Measurements from ENCODE around the gene MAU2.

The MAU2 gene

DNA sequence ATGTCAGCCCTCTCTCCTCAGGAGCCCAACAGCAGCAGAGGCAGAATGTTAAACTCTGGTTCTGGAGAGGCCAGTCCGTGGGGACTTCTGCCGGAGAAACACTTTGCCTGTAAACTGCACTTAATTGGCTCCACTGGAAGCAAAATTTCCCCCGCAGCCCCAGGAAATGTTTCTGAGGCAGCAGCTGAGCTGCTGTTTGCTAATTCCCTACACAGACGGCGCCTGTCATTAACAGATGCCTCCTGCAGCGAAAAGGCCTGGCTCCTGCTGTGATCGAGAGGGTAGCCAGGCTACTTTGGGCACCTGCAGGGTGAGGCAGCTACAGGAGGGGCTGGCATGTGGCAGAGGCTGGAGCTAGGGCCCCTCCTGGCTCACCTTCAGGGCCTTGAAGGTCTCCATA, 42.3 kb upstream of the MAU2 start:
- no peak overlapping the region for H3K4me3 ChIP-seq (replicated peaks; ENCODE audit: low read depth, low read length)
- no peak for DNase-seq (ENCODE audit: extremely low read depth, low read depth)
- no peak for TF ChIP-seq CTCF (IDR thresholded peaks at IDR 0.05; ENCODE audit: low read depth, low read length, missing control alignments)

DNA sequence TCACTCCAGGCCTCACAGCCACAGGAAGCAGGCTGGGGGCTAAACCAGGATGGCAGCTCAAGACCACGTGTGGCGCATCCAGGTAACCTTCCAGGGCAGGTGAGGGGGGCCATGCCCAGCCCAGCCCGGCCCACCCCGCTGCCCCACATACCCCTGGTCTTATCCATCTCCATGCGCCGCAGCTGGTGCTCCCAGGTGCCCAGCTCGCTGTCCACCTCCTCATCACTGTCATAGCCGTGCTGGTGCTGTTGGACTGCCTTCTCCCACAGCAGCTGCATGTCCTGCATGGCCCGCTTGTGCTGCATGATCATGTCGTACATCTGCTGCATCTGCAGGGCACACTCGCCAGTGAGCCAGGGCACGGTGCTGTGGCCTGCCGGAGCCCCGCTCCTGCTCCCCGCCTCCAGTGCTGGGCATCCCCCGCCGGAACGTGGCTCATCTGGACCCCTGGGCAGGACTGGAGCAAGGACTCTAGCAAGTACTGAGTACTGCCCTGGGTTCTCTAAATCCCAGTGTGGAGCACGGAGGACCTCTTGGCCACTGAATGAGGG, 41.5 kb upstream of the MAU2 start:
- no peak for DNase-seq (ENCODE audit: extremely low read depth, low read depth)
- no peak for TF ChIP-seq CTCF (IDR thresholded peaks at IDR 0.05; ENCODE audit: low read depth, low read length, missing control alignments)
- no peak overlapping the region for H3K4me3 ChIP-seq (replicated peaks; ENCODE audit: low read depth, low read length)

- no peak for DNase-seq (ENCODE audit: extremely low read depth, low read depth)
- no peak overlapping the region for H3K4me3 ChIP-seq (replicated peaks; ENCODE audit: low read depth, low read length)
- TF ChIP-seq CTCF (IDR thresholded peaks at IDR 0.05; ENCODE audit: low read depth, low read length, missing control alignments) = no peak
These were observed 40.8 kb upstream of the MAU2 start for GRCh38 chr19:19279853-19280252.

- TF ChIP-seq CTCF (IDR thresholded peaks at IDR 0.05; ENCODE audit: low read depth, low read length, missing control alignments) = no peak
- H3K4me3 ChIP-seq (replicated peaks; ENCODE audit: low read depth, low read length) = no peak overlapping the region
- DNase-seq (ENCODE audit: extremely low read depth, low read depth) = no peak
These were observed 40.1 kb upstream of the MAU2 start for GRCh38 chr19:19280561-19280960.

DNA sequence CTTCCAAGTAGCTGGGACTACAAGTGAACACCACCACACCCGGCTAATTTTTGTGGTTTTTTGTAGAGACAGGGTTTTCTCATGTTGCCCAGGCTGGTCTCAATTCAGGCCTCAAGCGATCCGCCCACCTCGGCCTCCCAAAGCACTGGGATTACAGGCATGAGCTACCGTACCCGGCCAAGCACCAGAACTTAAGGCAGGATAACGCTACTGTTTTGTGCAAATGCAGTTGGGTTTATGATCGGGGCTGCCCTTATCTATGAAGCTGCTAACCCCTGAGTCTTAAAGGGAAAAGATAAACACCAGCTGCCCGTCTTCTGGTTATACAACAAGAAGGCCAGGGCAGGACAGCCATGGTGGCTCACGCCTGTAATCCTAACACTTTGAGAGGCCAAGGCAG, 34.9 kb upstream of the MAU2 start:
- TF ChIP-seq CTCF (IDR thresholded peaks at IDR 0.05; ENCODE audit: low read depth, low read length, missing control alignments) = no peak
- no peak overlapping the region for H3K4me3 ChIP-seq (replicated peaks; ENCODE audit: low read depth, low read length)
- DNase-seq (ENCODE audit: extremely low read depth, low read depth) = no peak

GRCh38 chr19:19292607-19293006, 28.0 kb upstream of the MAU2 start:
- no peak for DNase-seq (ENCODE audit: extremely low read depth, low read depth)
- TF ChIP-seq CTCF (IDR thresholded peaks at IDR 0.05; ENCODE audit: low read depth, low read length, missing control alignments) = no peak
- no peak overlapping the region for H3K4me3 ChIP-seq (replicated peaks; ENCODE audit: low read depth, low read length)

DNA sequence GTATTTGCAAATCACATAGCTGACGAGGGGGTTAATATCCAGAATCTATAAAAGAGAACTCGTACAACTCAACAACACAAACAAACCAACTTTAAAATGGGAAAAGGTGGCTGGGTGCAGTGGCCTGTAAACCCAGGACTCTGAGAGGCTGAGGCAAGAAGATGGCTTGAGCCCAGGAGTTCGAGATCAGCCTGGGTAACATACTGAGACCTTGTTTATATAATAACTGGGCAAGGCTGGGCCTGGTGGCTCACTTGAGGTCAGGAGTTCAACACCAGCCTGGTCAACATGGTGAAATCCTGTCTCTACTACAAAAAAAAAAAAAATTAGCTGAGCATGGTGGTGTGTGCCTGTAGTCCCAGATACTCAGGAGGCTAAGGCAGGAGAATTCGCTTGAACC, 25.7 kb upstream of the MAU2 start:
- no peak for DNase-seq (ENCODE audit: extremely low read depth, low read depth)
- H3K4me3 ChIP-seq (replicated peaks; ENCODE audit: low read depth, low read length) = no peak overlapping the region
- TF ChIP-seq CTCF (IDR thresholded peaks at IDR 0.05; ENCODE audit: low read depth, low read length, missing control alignments) = no peak

Data from HFF-Myc (cell line).